Osteoblast (primary cell): Measurements from ENCODE around the gene MPI. TPM values are rescaled to one million over a fixed set of nuclear protein-coding genes. Genes with fewer than 3 reads are reported as not detected.

Source experiments
- DNase-seq: peaks from one replicate; pipeline ENCODE4 v3.0.0; 2011; ENCODE audit warnings: low spot score, mixed read lengths; ENCODE audit not compliant: insufficient read length; ENCODE audit errors: missing footprints
- H2AFZ ChIP-seq: 2 replicates; pipeline ENCODE4 v1.6.0; 2011; ENCODE audit warnings: mild to moderate bottlenecking, low read length
- H3K27ac ChIP-seq: 2 replicates; pipeline ENCODE4 v1.5.1; 2011; ENCODE audit warnings: mild to moderate bottlenecking, low read depth, low read length, moderate library complexity
- H3K27me3 ChIP-seq: 2 replicates; pipeline ENCODE4 v1.6.0; 2012; ENCODE audit warnings: mild to moderate bottlenecking, control low read depth, inconsistent platforms, low read length, moderate library complexity; ENCODE audit not compliant: insufficient read depth
- H3K36me3 ChIP-seq: 2 replicates; pipeline ENCODE4 v1.5.1; 2011; ENCODE audit warnings: mild to moderate bottlenecking, low read length, control low read depth, moderate library complexity; ENCODE audit not compliant: insufficient read depth
- H3K4me1 ChIP-seq: 2 replicates; pipeline ENCODE4 v1.5.1; 2011; ENCODE audit warnings: mild to moderate bottlenecking, low read length, control low read depth, moderate library complexity; ENCODE audit not compliant: insufficient read depth
- H3K4me2 ChIP-seq: 2 replicates; pipeline ENCODE4 v1.6.0; 2011; ENCODE audit warnings: mild to moderate bottlenecking, low read length; ENCODE audit not compliant: insufficient read depth
- H3K4me3 ChIP-seq: fragments of 200-600 bp; sonication (generic); 3 replicates; pipeline ENCODE4 v1.5.1; 2012; ENCODE audit warnings: mild to moderate bottlenecking, low read length, inconsistent platforms; ENCODE audit not compliant: insufficient read depth
- H3K79me2 ChIP-seq: 2 replicates; pipeline ENCODE4 v1.6.0; 2012; ENCODE audit warnings: mild to moderate bottlenecking, low read length, control low read depth, inconsistent platforms; ENCODE audit not compliant: insufficient read depth
- H3K9me3 ChIP-seq: 2 replicates; pipeline ENCODE4 v1.5.1; 2011; ENCODE audit warnings: low read depth, low read length, control low read depth
- H4K20me1 ChIP-seq: 2 replicates; pipeline ENCODE4 v1.6.0; 2012; ENCODE audit warnings: mild to moderate bottlenecking, low read length, control low read depth; ENCODE audit not compliant: insufficient read depth
- total RNA-seq: library from RNA; depleted of rRNA; stranded (reverse); fragments of >200 nt; gene quantifications from 2 replicates; pipeline ENCODE4 v1.2.3, GENCODE V29; 2012
- TF ChIP-seq, protein P1 (sequence below): IDR thresholded peaks from 2 replicates; pipeline ENCODE4 v1.5.1; 2011; ENCODE audit warnings: mild to moderate bottlenecking, low read depth, low read length, moderate library complexity; ENCODE audit errors: extremely low read depth

The MPI gene
- total RNA-seq, 1 donor, result 54.3 TPM

GRCh38 chr15:74902295-74903075, 12.6 kb downstream of the MPI start:
- Histone ChIP-seq H3K4me1 (peaks cover 16% of the 10 kb centered on the region), H2AFZ (no peak overlapping the region), H3K4me3 (no peak overlapping the region), H3K36me3 (peaks cover 57% of the 10 kb centered on the region), H3K79me2 (peaks cover 22% of the 10 kb centered on the region), H3K27me3 (no peaks in the 10 kb centered on the region), H3K4me2 (no peak overlapping the region), H3K9me3 (no peaks in the 10 kb centered on the region), H4K20me1 (peaks cover 4% of the 10 kb centered on the region), H3K27ac (no peak overlapping the region)
- DNase-seq, result no peak
- TF ChIP-seq, protein P1, sequence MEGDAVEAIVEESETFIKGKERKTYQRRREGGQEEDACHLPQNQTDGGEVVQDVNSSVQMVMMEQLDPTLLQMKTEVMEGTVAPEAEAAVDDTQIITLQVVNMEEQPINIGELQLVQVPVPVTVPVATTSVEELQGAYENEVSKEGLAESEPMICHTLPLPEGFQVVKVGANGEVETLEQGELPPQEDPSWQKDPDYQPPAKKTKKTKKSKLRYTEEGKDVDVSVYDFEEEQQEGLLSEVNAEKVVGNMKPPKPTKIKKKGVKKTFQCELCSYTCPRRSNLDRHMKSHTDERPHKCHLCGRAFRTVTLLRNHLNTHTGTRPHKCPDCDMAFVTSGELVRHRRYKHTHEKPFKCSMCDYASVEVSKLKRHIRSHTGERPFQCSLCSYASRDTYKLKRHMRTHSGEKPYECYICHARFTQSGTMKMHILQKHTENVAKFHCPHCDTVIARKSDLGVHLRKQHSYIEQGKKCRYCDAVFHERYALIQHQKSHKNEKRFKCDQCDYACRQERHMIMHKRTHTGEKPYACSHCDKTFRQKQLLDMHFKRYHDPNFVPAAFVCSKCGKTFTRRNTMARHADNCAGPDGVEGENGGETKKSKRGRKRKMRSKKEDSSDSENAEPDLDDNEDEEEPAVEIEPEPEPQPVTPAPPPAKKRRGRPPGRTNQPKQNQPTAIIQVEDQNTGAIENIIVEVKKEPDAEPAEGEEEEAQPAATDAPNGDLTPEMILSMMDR, result no peak

DNA sequence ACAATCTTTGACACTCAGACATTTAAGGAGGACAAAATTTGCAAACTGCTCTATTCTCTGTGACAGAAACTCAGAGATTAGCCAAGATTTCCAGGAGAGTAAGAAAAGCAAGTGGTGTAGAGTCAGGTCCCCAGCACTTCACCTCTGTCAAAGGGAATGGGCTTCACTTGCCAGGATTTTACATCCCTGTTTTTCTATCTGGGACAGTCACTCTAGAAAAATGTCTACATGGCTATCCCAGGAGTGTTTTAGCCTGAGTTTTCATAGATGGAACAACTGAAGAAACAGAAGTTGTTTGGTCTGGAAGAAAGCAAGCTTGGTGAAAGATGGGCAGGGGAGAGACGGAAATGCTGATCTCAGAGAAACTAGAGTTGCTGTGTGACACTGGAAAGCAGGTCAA, 13.8 kb downstream of the MPI start:
- Histone ChIP-seq H3K27ac (peak overlapping the region; percentile 27), H3K27me3 (no peaks in the 10 kb centered on the region), H3K4me2 (no peak overlapping the region), H4K20me1 (peaks cover 4% of the 10 kb centered on the region), H3K4me1 (peaks cover 16% of the 10 kb centered on the region), H3K36me3 (peaks cover 53% of the 10 kb centered on the region), H3K4me3 (no peak overlapping the region), H2AFZ (no peak overlapping the region), H3K79me2 (peaks cover 22% of the 10 kb centered on the region), H3K9me3 (no peaks in the 10 kb centered on the region)
- no peak for DNase-seq
- TF ChIP-seq, protein P1, result no peak

DNA sequence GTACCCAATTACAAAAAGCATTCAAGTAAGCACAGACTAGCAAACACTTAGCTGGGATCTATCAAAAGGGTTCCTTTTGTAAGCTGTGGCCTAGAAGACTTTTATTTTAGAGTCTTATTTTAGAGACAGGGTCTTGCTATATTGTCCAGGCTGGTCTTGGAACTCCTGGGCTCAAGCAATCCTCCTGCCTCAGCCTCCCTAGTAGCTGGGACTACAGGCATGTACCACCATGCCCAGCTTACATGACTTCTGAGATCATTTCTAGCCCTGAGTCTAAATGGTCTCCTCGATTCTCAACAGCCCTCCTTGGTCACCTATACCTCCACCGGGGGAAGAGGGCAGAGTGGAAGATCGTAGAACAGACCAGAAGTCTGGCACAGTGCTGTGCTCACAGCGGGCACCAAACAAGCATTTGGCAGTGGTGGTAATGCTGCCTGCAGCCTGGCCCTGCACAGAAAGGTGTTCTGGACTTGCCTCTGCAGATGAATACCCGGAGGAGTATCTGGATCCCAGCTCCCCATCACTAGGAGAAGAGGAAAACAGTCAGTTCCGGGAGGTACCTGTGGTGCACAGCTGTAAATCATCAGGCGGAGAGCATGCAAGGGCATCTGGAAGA, 14.5 kb downstream of the MPI start:
- Histone ChIP-seq H3K27ac (peak overlapping the region; percentile 27), H3K4me1 (peaks cover 16% of the 10 kb centered on the region), H3K79me2 (peaks cover 22% of the 10 kb centered on the region), H4K20me1 (peaks cover 4% of the 10 kb centered on the region), H3K4me2 (no peak overlapping the region), H3K9me3 (no peaks in the 10 kb centered on the region), H3K27me3 (no peaks in the 10 kb centered on the region), H3K36me3 (peaks cover 49% of the 10 kb centered on the region), H2AFZ (no peak overlapping the region), H3K4me3 (no peak overlapping the region)
- DNase-seq, result no peak
- TF ChIP-seq, protein P1, result no peak

GRCh38 chr15:74906067-74906449, 16.2 kb downstream of the MPI start:
- peaks cover 32% of the 10 kb centered on the region for H3K36me3 ChIP-seq
- peaks cover 16% of the 10 kb centered on the region for H3K4me1 ChIP-seq
- H3K4me3 ChIP-seq, result peak overlapping the region; percentile 86
- H3K4me2 ChIP-seq, result peak overlapping the region; percentile 95
- no peaks in the 10 kb centered on the region for H3K9me3 ChIP-seq
- H3K79me2 ChIP-seq, result peaks cover 22% of the 10 kb centered on the region
- H3K27ac ChIP-seq, result peak overlapping the region; percentile 76
- H4K20me1 ChIP-seq, result peaks cover 3% of the 10 kb centered on the region
- peak overlapping the region; percentile 95 for H2AFZ ChIP-seq
- H3K27me3 ChIP-seq, result no peaks in the 10 kb centered on the region
- peak; percentile 91 for DNase-seq
- TF ChIP-seq, protein P1, result no peak
